Transverse colon (tissue), 4 donors: Measurements from ENCODE around the gene ZNRD2. TPM values are rescaled to one million over a fixed set of nuclear protein-coding genes. Genes with fewer than 3 reads are reported as not detected.

Experiments
- DNase-seq: peaks from one replicate; pipeline ENCODE4 v3.0.0-alpha.2; 2019
- H3K27ac ChIP-seq, 4 donors: fragments of 200-600 bp; sonication (generic); 2 replicates each; pipeline ENCODE4 v1.5.1; 2016 to 2018; ENCODE audit warnings: inconsistent platforms in 4 of 4
- H3K27me3 ChIP-seq: fragments of 200-600 bp; sonication (generic); 2 replicates; pipeline ENCODE4 v1.5.1; 2017; ENCODE audit warnings: inconsistent platforms
- H3K36me3 ChIP-seq, 4 donors: fragments of 200-600 bp; sonication (generic); 2 replicates each; pipeline ENCODE4 v1.5.1; 2017 to 2019; ENCODE audit warnings: inconsistent platforms in 4 of 4
- H3K4me1 ChIP-seq, 4 donors: fragments of 200-600 bp; sonication (generic); 2 replicates each; pipeline ENCODE4 v1.5.1; 2017 to 2020; ENCODE audit warnings: inconsistent platforms in 4 of 4
- H3K4me3 ChIP-seq, 4 donors: fragments of 200-600 bp; sonication (generic); 1 replicate in 1 of 4; 2 replicates in 3 of 4; pipeline versions ENCODE4 v1.5.1 to v1.6.1; 2017 to 2019; ENCODE audit warnings: inconsistent platforms in 4 of 4
- H3K9me3 ChIP-seq, 2 donors: fragments of 200-600 bp; sonication (generic); 2 replicates each; pipeline ENCODE4 v1.5.1; 2017 to 2019; ENCODE audit warnings: inconsistent platforms in 2 of 2
- EP300 ChIP-seq: sonication (generic); formaldehyde crosslinking; IDR thresholded peaks from one replicate; pipeline ENCODE4 v1.6.1; 2017; ENCODE audit warnings: antibody characterized with exemption, low read depth
- POLR2A ChIP-seq: fragments of 450-650 bp; IDR thresholded peaks from one replicate; pipeline ENCODE4 v1.6.1; 2016; ENCODE audit warnings: antibody characterized with exemption, mild to moderate bottlenecking, moderate library complexity
- POLR2AphosphoS5 ChIP-seq, 3 donors: sonication (generic); formaldehyde crosslinking; IDR thresholded peaks; one replicate each; pipeline ENCODE4 v1.6.1; 2016; ENCODE audit warnings: antibody characterized with exemption in 3 of 3
- WGBS, 2 donors: methylation state at CpG; one replicate each; pipeline ENCODE4 v1.1.5; 2018; ENCODE audit warnings: low coverage in 1 of 2; 5-methylcytosine and 5-hydroxymethylcytosine counted together
- in situ Hi-C, 4 donors: fragments of 200-750 bp; cut with MboI; loops; one replicate each; pipeline versions ENCODE4 v1.15.0 to v1.15.1; 2017; ENCODE audit warnings: low sequenced_read_pairs in 3 of 4, low pct_ligation_motif_present in 1 of 4, low pct_unique_long_range_greater_than_20kb in 1 of 4
- intact Hi-C: fragments of 100-400 bp; cut with DNase I; formaldehyde crosslinking; loops from one replicate; pipeline ENCODE4 v1.15.1; 2023; ENCODE audit warnings: low total_unique reads
- total RNA-seq, 4 donors: library from RNA; depleted of rRNA; stranded (reverse); fragments of >200 nt; gene quantifications; one replicate each; pipeline ENCODE4 v1.1.0, GENCODE V29; 2016
- TF ChIP-seq, protein P1 (sequence below), 5 experiments: fragments of 200-600 bp in 3 of 5; fragments of 450-650 bp in 2 of 5; sonication (generic) in 3 of 5; IDR thresholded peaks; 1 replicate in 2 of 5; 2 replicates in 3 of 5; pipeline ENCODE4 v1.5.1; 2016 to 2017; ENCODE audit warnings: antibody characterized with exemption in 5 of 5, inconsistent platforms in 3 of 5, mild to moderate bottlenecking in 2 of 5, moderate library complexity in 1 of 5

Gene ZNRD2
- total RNA-seq, 4 donors from 2014 or later: 6.4 to 38.4 (median 27.9) TPM

DNA sequence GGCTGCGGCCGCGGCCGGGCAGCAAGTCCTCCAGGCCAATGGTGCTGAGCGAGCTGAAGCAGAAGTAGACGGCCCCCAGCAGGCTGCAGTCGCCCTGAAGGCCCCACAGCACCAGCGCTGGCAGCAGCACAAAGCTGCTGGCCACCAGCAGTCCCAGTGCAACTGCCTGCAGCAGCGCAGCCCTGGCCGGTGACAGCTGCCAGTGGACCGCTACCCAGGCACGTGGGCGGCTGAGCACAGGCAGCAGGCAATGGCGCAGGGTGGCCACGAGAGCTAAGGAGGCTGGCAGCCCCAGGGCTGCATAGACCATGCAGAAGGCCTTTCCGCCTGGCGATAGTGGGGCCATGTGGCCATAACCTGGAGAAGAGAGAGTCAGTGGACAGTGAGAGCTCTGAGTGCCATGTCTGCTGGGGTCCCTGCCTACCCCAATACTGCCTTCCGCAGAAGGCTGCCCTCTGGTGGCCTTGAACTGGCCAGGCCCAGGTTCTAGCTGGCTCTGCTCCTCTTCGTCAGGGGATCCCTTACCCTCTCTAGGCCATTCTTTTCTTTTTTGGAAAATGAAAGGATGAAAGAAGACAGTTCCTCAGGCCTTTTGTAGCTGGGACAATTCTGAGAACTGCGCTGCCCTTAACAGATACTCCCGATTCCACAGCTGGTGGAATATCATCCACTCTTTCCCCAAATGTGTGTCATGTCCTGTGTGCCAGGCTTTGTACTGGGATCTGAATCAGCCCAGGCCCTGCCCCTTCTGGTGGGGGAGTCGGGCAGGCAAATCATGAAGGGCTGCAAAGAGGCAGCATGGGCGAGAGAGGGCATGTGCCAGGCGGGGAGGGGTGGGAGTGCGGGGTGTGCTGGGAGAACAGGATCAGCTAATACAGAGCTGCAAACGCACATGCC lies 23.5 kb downstream of the ZNRD2 start:
- Histone ChIP-seq H3K27ac (peak overlapping the region in 3 of 4 donors; percentile 36 to 57 (median 52)), H3K9me3 (no peaks in the 10 kb centered on the region), H3K36me3 (peaks cover 0 to 13% (median 5%) of the 10 kb centered on the region in 4 donors), H3K27me3 (no peaks in the 10 kb centered on the region), H3K4me1 (peaks cover 0 to 27% (median 18%) of the 10 kb centered on the region in 4 donors), H3K4me3 (no peak overlapping the region)
- peak; percentile 49 for DNase-seq
- no peak for TF ChIP-seq POLR2A
- TF ChIP-seq EP300: no peak
- TF ChIP-seq, protein P1, sequence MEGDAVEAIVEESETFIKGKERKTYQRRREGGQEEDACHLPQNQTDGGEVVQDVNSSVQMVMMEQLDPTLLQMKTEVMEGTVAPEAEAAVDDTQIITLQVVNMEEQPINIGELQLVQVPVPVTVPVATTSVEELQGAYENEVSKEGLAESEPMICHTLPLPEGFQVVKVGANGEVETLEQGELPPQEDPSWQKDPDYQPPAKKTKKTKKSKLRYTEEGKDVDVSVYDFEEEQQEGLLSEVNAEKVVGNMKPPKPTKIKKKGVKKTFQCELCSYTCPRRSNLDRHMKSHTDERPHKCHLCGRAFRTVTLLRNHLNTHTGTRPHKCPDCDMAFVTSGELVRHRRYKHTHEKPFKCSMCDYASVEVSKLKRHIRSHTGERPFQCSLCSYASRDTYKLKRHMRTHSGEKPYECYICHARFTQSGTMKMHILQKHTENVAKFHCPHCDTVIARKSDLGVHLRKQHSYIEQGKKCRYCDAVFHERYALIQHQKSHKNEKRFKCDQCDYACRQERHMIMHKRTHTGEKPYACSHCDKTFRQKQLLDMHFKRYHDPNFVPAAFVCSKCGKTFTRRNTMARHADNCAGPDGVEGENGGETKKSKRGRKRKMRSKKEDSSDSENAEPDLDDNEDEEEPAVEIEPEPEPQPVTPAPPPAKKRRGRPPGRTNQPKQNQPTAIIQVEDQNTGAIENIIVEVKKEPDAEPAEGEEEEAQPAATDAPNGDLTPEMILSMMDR (IDR thresholded peaks at IDR 0.05): peak; percentile 64 to 73 (median 67)
- TF ChIP-seq POLR2AphosphoS5 (IDR thresholded peaks at IDR 0.05): peak in 2 of 3 donors; percentile 27 to 46
- in situ Hi-C loops (no loop called here), intact Hi-C loops (loop anchor here (5.0 kb wide), 1 partner anchor 51 kb away; no protein-coding TSS in a partner anchor)
- WGBS, 2 donors: 78 to 90% methylated on average over 2 to 21 of the region's 26 CpGs

DNA sequence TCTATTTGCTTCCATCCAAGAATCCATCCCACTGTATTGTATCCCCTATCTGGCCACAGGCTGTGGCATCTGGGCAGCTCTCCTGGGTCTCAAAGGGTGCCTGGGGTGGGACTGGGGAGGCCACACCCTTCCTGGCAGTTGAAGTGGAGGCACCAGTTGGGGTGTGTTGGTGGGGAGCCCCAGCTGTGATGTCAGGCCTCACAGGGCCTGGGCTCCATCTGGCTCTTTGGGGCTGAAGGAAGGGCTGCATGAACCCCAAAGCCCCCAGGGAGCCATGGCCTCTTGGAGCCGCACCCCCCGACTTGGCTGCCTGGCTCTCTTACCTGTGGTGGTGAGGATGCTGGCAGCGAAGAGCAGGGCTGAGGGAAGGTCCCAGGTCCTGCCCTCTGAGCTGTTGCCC lies 24.9 kb downstream of the ZNRD2 start:
- H3K4me1 ChIP-seq: peaks cover 0 to 26% (median 18%) of the 10 kb centered on the region in 4 donors
- H3K27me3 ChIP-seq: no peaks in the 10 kb centered on the region
- peaks cover 0 to 15% (median 5%) of the 10 kb centered on the region in 4 donors for H3K36me3 ChIP-seq
- H3K27ac ChIP-seq: no peak overlapping the region
- no peak overlapping the region for H3K4me3 ChIP-seq
- WGBS, 2 donors: 68% methylated on average over 3 of the region's 3 CpGs; no CpG with 5 or more reads in 1 of the 2 donors
- peak; percentile 11 for DNase-seq
- H3K9me3 ChIP-seq: no peaks in the 10 kb centered on the region
- TF ChIP-seq EP300 (no peak), POLR2AphosphoS5 (IDR thresholded peaks at IDR 0.05) (no peak)
- TF ChIP-seq, protein P1 (IDR thresholded peaks at IDR 0.05): no peak
- in situ Hi-C loops (no loop called here), intact Hi-C loops (no loop called here)

DNA sequence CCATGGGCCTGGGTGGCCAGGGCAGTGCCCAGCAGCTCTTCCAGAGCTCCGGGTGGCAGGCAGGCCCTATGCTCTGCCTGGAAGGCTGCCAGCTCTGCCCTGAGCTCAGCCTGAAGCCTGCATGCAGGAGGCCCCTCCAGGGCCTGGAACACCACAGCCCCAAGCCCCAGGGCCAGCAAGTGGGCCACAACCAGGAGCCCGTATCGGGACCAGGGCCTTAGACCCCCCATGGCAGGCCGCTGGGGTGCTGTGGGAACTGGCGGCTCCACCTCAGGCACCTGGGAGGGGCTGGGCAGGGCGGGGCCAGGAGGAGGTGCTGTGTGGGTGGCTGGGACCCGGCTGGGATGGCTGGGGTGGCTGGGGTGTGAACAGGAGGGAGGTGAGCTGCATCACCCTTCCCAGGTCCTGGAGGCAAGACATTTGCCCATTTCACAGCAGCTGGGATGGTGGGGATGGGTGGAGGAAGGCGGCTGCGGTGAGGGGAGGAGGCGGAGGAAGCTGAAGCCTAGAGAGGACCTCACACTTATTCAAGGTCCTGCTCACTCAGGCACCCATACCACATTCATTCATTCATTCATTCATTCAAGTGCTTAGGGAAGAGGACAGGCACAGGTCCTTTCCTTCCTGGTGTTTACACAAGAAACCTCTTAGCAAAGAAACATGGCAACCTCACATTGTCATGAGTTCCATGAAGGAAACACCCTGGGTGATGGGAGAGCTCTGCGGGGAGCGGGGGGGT lies 25.4 kb downstream of the ZNRD2 start, which contains the start of gene KCNK7:
Gene KCNK7, minus strand, starts transcription at position 258 of the 739 bp plus-strand sequence. Its CDS starts 28 bp downstream, at position 230.
- Histone ChIP-seq H3K36me3 (peaks cover 0 to 15% (median 5%) of the 10 kb centered on the region in 4 donors), H3K27ac (no peak within 1 kb of the TSS), H3K4me1 (peaks cover 0 to 26% (median 18%) of the 10 kb centered on the region in 4 donors), H3K9me3 (no peaks in the 10 kb centered on the region), H3K27me3 (no peaks in the 10 kb centered on the region), H3K4me3 (no peak within 1 kb of the TSS)
- intact Hi-C loops: no loop called here
- in situ Hi-C loops: no loop called here
- DNase-seq: peak; percentile 32
- TF ChIP-seq POLR2AphosphoS5 (IDR thresholded peaks at IDR 0.05) (no peak), POLR2A (no peak), EP300 (no peak)
- TF ChIP-seq, protein P1 (IDR thresholded peaks at IDR 0.05): no peak
- WGBS, 2 donors: 48% methylated on average over 12 of the region's 12 CpGs; no CpG with 5 or more reads in 1 of the 2 donors

DNA sequence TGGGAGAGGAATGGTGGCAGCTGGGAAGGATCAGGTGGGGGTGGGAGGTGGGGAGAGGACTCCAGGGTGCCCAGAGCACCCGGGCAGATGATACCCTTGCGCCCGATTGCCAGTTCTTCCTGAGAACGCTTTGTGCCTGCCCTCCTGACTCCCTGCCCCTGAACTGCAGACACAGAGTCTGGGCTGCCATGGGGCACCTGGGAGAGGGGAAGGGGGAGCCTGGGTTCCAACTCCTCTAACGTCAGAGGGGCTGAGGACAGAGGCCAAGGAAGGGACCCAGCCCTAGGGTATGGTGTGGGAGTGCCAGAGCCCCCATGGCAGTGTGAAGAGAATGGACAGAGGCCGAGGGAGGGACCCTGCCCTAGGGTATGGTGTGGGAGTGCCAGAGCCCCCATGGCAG lies 26.2 kb downstream of the ZNRD2 start:
- H3K9me3 ChIP-seq: no peaks in the 10 kb centered on the region
- intact Hi-C loops: no loop called here
- in situ Hi-C loops: no loop called here
- H3K4me3 ChIP-seq: no peak overlapping the region
- WGBS, 2 donors: 70 to 79% methylated on average over 2 to 6 of the region's 6 CpGs
- no peaks in the 10 kb centered on the region for H3K27me3 ChIP-seq
- no peak for DNase-seq
- TF ChIP-seq POLR2AphosphoS5 (IDR thresholded peaks at IDR 0.05) (no peak), EP300 (no peak), POLR2A (no peak)
- TF ChIP-seq, protein P1 (IDR thresholded peaks at IDR 0.05): no peak
- peaks cover 0 to 15% (median 5%) of the 10 kb centered on the region in 4 donors for H3K36me3 ChIP-seq
- H3K4me1 ChIP-seq: peaks cover 0 to 26% (median 18%) of the 10 kb centered on the region in 4 donors
- H3K27ac ChIP-seq: no peak overlapping the region
